Melanocyte of skin (primary cell): Measurements from ENCODE around the gene ZNF620. TPM values are rescaled to one million over a fixed set of nuclear protein-coding genes. Genes with fewer than 3 reads are reported as not detected.

Experiments used
- small RNA-seq, 2 donors: library from RNA; depleted of rRNA; stranded (forward); fragments of <200 nt; gene quantifications; one replicate each; pipeline ENCODE3, GENCODE V24; 2012
- total RNA-seq, 2 donors: library from RNA; depleted of rRNA; stranded (reverse); fragments of >200 nt; gene quantifications; 2 replicates each; pipeline ENCODE4 v1.2.3, GENCODE V29; 2012

The ZNF620 gene
- total RNA-seq = 1 to 10 TPM; 1.3 to 1.7 TPM

GRCh38 chr3:40505599-40506462 lies at the start of gene ZNF620:
ZNF620 (plus strand) TSS chr3:40506039; CDS start chr3:40506353, 314 bp downstream.

DNA sequence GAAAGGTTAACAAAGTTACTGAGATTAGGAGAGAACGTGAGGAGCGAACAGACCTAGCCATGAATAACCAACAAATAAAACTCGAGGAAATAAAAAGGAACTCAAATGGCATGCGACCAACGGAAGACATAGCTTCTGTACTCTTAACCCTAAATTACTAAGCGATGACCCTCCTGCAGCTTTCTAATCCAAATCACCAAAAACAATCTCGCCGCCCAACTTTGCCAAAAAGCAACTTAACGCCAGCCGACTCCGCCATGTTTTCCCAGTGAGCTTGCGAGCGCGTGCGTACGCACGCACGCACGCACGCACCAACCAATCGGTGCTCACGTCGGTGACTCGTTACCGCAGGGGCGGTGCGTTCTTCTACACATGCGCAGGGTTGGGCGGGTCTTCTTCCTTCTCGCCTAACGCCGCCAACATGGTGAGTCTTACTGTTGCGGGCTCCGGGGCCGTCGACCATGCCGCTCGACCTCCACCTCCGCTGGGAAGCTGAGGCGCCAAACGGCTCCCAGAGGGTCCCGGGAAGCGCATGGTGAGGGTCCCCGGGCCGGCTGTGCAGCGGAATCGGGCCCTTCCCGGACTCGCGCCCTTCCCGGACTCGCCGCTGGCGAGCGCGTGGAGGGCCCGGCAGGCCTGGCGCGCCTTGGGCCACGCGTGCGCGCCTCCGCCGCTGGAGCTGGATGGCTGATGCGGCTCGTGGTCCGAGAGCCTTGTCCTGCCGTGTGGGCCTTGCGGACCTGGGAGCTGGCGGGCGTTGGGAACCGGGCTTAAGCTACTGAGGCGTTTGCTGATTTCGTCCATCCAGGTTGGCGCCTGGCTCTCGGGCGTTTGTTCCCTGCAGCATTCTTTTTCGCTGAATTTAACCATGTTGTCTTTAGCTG lies 48.7 kb upstream of the ZNF620 start, which contains the start of gene RPL14:
TSS of gene RPL14 (plus strand) at position 400 of the 884 bp plus-strand sequence. CDS start at position 533, 133 bp downstream.

GRCh38 chr3:40476478-40477470 lies 29.1 kb upstream of the ZNF620 start, which contains the start of gene ZNF619:
ZNF619 (plus strand) TSS chr3:40477122; CDS start chr3:40477980, 858 bp downstream.

DNA sequence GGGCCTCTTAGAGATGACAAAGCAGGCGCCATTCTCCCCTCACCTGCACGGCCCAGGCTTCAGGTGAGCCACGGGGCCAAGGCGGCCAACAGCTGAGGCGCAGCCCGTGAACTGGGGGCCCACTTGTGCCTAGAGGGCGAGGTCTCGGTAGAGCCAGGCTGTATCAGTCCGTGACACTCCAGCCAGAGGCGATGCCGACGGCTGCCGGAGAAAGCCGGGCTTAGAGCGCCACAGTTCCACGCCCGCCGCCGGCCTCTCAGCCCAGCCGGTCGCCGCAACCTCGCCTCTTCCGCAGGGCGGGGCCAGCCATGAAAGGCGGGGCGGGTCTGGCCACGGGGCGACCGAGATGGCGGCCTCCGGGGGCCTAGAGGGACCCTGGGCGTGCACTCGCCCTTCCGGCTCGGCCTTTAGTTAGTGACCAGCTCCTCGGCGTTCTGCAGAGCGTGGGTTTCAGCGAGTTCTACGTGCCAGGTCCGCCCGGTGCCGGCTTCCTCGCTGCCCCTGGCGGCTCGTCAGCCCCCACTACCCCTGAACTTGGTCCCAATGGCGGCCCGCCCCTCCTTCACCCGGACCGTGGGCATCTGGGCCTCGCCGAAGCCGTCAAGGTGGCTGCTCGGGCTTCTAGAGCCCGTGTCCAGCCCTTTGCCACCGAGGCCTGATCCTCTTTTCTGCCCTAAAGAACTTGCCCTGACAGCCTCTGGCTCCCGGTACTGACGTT lies 18.9 kb downstream of the ZNF620 start, which contains the start of gene ZNF621:
TSS of gene ZNF621 (plus strand) at position 393 of the 718 bp plus-strand sequence. CDS start 881 bp downstream, outside the sequence.

Small RNAs within 50 kb of the gene (small RNA-seq; reads per million reads assigned to genes)
- 0 to 0.09 reads per million in 2 donors for gene RNU5B-2P

Other genes starting within 250 kb of the ZNF620 start
- 10 to 100 TPM; 14.5 to 21.3 TPM for gene EIF1B, start 196.3 kb upstream of the ZNF620 start, total RNA-seq
- under 1 TPM in 1 of 2 donors, not detected in 1; under 0.01 TPM for gene ENTPD3, start 118.9 kb upstream of the ZNF620 start, total RNA-seq
- 100 to 1,000 TPM in 1 of 2 donors, 10 to 100 TPM in 1; 98.8 to 194 TPM for gene RPL14, start 48.7 kb upstream of the ZNF620 start, total RNA-seq
- 1 to 10 TPM; 5.2 to 6.7 TPM for gene ZNF619, start 28.9 kb upstream of the ZNF620 start, total RNA-seq
- gene ZNF621, start 18.9 kb downstream of the ZNF620 start, total RNA-seq = 10 to 100 TPM; 11.3 to 14.8 TPM